ENCODE results near the gene IPO11.

GRCh38 chr5:62594364-62594984 lies 181.9 kb downstream of the IPO11 start:
- TF ChIP-seq CTCF (IDR thresholded peaks at IDR 0.05; ENCODE audit: low read depth, low read length, missing input control) (no peak), NR2F2 (IDR thresholded peaks at IDR 0.05) (no peak), REST (IDR thresholded peaks at IDR 0.05) (no peak), JUND (IDR thresholded peaks at IDR 0.05) (no peak), MAX (IDR thresholded peaks at IDR 0.05) (no peak), EGR1 (IDR thresholded peaks at IDR 0.05; ENCODE audit: low read depth in 2 of 2) (no peak), HNF4A (conservative IDR thresholded peaks at IDR 0.05) (no peak), GABPA (IDR thresholded peaks at IDR 0.05 in 1 of 2, conservative IDR thresholded peaks at IDR 0.05 in 1 of 2) (no peak), TAF1 (conservative IDR thresholded peaks at IDR 0.05) (no peak)

Data from liver (tissue), 3 donors.